CD4-positive, alpha-beta T cell treated with Interleukin-17A for 4 hours (primary cell): ENCODE measurements around the gene LHB.

ENCODE experiments used
- DNase-seq: peaks from one replicate; pipeline ENCODE4 v3.0.0-alpha.2; 2020; ENCODE audit warnings: mixed read lengths

LHB gene

GRCh38 chr19:49009828-49010227, 7.1 kb downstream of the LHB start:
- no peak for DNase-seq

GRCh38 chr19:49006905-49007304, 10.0 kb downstream of the LHB start:
- DNase-seq: no peak

DNA sequence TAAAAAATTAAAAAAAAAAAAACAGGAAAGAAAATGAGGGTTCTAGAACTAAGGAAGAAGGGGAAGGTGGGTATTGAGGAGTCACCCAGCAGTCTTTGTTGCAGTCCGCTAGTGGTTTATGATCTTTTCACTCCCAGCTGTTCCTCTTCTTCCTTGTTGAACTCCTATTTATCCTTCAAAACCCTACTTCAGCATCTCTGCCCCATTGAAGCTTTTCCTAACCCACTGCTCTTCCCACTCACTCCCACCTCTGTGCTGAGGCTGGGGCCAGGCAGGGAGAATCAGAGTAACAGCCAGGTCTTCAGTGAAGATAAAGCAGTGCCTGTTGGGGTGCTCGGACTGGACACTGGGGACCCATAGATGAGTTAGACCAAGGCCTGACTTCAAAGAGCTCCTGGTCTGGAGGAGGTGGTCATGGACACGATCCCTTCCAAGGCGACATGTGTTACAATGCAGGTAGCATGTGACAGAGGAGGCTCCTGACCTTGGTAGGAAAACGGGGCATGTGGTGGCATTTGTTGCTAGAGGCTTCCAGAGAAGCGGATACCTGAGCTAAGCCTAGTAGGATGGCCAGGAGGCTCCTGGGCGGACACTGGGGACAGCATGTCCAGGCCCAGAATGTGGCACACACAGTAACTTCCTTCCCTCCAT, 11.8 kb downstream of the LHB start:
- DNase-seq: no peak

- no peak for DNase-seq
These were observed 12.8 kb downstream of the LHB start for GRCh38 chr19:49004133-49004532.

GRCh38 chr19:48999481-49000325, 17.2 kb downstream of the LHB start:
- peak; percentile 76 for DNase-seq

DNA sequence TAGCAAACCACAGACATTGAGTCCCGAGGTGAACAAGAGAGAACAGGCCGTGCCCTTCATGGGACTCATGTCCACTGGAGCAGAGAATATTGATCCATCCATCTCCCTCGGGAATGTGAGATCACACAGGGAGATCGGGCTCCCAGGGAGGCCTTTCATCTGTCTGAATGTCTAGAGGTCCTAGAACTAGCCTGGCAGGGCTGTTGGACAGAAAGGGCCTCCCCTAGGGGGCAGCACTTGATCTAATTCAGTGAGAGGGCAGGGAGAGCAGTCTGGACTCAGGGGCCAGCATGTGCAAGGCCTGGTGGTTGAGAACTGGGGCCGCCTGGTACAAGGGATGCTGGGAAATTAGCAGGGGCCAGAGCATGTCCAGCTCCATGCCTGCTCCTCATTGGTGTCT, 18.9 kb downstream of the LHB start:
- peak; percentile 71 for DNase-seq

DNA sequence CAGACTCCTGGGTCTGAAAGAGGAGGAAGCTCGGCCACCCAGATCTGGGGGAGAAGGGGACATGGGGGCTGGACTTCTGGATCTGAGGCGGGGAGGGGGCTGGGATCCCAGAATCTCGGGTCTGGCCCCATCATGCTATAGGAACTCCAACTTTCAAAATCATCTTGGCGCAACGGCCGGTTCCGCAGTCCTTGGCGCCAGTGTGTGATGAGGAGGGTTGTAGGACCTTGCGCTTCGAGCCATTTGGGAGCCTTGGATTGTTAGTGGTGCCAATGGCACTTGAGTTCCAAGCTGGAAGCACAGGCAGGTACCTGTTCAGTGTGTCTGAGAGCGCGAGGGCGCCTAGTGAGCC, 22.9 kb downstream of the LHB start:
- no peak for DNase-seq

DNA sequence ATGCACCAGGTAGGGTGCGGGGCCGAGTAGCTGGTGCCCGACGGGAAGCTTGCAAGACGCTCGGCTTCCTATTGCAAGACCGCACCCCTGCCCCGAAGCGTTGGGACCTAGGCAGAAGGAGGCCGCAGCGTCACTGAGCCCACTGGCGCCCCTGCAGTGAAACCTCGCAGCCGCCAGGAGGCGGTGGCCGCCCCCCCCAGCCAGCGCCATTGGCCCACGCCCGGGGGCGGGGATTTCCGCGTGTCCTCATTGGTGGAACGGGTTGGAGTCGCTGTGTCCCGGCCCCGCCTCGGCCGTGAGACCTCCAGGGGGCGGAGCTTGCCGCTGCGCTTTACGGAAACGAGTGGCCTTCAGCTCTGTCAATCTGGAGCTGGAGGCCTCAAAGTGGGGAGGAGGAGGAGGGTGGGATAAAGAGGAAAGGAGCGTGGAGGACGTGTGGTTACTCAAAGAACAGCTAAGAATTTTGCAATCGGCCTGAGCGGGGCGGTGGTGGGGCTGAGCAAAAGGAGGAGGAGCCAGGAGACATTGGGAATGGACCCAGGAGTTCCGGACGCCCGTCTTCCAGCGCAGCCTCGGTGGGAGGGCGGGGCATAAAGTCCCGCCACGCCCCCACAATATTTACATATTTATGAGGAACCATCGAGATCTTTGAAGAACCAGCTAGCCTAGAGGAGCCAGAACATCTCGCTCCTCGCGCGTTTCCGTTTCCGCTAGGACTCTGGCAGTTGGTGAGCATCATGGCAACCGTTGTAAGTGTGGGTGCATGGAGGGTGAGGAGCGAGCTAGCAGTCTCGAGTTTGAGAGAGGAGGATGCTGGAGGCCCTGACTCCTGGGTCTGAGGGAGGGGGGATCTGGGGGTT, 23.5 kb downstream of the LHB start, which contains the start of the genes GYS1 and RUVBL2:
Gene GYS1, minus strand, starts transcription at position 135 of the 860 bp plus-strand sequence. CDS start 197 bp downstream, outside the sequence.
Gene RUVBL2, plus strand, starts transcription at position 713 of the 860 bp plus-strand sequence. Its CDS starts 25 bp downstream, at position 738.
- peak; percentile 100 for DNase-seq

DNA sequence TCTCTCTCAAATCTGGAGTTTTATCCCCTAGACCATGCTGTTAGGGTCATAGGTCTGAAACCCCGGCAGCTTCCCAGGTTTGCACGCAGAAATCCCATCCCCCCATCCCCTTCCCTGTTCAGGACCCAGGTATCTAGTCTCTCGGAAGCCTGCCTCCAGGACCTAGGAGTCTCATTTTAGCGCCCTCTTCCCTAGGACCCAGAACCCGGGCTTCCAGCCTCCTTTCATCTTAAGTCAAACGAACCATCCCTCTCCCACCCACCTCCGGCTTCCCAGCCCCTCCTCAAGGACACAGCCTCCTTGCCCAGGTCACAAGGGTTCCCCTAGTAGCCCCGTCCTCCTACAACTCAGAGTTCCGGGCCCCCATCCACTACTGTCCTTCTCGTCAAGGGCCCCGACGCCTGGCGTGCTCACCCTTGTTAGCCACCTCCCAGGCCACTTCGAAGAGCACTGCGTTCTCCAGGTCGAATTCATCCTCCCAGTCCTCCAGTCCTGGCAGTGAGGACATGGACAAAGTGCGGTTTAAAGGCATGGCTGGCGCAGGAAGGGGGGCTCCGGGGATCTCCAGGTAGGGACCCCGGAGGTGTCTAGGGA, 24.2 kb downstream of the LHB start:
- no peak for DNase-seq

DNA sequence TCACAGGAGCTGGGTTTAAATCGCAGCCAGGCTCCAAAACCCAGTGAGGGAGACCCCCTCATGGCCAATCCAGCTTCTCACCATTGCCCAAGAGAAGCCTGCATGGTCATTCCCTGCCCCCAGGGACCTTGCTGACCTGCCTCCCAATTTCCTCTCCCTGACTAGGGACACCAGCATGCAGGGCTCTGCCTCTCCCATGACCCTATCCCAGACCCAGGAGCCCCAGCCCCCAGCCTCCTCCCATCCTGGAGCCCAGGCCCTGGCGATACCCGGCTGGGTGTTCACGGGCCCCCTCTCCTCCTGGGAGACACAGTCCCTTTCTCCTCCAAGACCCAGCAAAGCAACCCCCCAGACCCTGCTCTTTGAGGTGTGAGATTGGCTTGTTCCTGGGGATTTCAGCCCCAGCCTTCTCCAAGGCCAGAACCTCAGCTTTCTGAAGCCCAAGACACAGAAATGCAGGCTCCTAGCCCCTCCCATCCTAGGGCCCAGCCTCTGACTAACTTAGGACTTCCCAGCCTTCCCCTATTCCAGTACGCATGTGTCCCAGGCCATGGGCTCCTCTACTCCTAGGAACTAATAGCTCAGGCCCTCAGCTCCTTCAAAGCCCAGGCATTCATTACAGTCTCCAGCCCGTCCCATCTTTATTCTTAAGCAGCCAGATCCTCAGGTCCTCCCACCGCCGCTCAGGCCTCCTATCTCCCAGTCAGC, 24.9 kb downstream of the LHB start:
- no peak for DNase-seq

GRCh38 chr19:48991011-48991609, 25.8 kb downstream of the LHB start:
- DNase-seq: no peak

GRCh38 chr19:48990400-48990799, 26.5 kb downstream of the LHB start:
- DNase-seq: no peak

GRCh38 chr19:48989701-48990291, 27.1 kb downstream of the LHB start:
- no peak for DNase-seq

GRCh38 chr19:48988860-48989259, 28.0 kb downstream of the LHB start:
- DNase-seq: no peak

- no peak for DNase-seq
These were observed 28.6 kb downstream of the LHB start for GRCh38 chr19:48988286-48988685.

DNA sequence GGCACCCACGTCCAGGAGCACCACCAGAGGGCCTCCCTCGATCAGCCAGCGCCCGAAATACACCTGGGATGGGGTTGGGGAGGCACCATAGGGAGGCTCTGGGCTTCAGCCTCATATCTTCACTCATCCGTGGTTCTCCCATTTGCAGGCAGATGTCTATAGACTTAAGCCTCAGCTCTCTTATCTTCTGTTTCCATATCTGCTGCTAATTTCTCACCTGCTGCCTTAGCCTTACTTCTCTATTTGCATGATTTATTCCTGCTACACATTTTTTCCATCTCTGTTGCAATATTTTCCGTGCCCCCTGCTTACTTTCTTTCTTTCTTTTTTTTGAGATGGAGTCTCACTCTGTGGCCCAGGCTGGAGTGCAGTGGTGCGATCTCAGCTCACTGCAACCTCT, 29.6 kb downstream of the LHB start:
- no peak for DNase-seq

- no peak for DNase-seq
These were observed 30.7 kb downstream of the LHB start for GRCh38 chr19:48986211-48986610.

GRCh38 chr19:48985711-48986110, 31.2 kb downstream of the LHB start:
- DNase-seq: no peak

DNA sequence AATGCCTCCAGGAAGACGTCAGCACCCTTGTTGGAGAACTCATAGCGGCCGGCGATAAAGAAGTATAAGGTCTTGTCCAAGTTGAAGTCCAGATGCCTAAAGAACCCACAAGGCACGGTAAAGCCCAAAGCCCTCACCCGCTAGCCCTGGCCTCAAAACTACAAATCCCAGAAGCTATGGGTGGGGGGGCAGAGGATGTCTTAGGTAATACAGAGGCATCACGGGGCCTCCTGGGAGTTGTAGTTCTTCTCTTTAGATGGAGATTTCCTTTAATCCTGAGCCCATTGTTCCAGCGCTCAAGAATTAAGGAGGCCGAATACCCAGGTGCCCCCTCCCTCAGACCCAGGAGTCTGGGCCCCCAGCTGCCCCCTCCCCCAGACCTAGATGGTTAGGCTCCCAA, 34.6 kb downstream of the LHB start:
- no peak for DNase-seq

GRCh38 chr19:48977061-48977460, 39.8 kb downstream of the LHB start:
- no peak for DNase-seq
